Measurements from ENCODE around the gene KLHL28.

GRCh38 chr14:44982594-44982993 is 20.8 kb upstream of the KLHL28 start:
- TF ChIP-seq, protein P1, sequence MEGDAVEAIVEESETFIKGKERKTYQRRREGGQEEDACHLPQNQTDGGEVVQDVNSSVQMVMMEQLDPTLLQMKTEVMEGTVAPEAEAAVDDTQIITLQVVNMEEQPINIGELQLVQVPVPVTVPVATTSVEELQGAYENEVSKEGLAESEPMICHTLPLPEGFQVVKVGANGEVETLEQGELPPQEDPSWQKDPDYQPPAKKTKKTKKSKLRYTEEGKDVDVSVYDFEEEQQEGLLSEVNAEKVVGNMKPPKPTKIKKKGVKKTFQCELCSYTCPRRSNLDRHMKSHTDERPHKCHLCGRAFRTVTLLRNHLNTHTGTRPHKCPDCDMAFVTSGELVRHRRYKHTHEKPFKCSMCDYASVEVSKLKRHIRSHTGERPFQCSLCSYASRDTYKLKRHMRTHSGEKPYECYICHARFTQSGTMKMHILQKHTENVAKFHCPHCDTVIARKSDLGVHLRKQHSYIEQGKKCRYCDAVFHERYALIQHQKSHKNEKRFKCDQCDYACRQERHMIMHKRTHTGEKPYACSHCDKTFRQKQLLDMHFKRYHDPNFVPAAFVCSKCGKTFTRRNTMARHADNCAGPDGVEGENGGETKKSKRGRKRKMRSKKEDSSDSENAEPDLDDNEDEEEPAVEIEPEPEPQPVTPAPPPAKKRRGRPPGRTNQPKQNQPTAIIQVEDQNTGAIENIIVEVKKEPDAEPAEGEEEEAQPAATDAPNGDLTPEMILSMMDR (IDR thresholded peaks at IDR 0.05) = no peak
- TF ChIP-seq POLR2A (IDR thresholded peaks at IDR 0.05) = no peak
